Measurements from ENCODE around the gene ITPR2.
"Not testable (repeated sequence)": the region's sequence is repeated elsewhere in the genome, so short reads cannot be mapped to it uniquely, and the experiment has no call there.

ITPR2 gene

GRCh38 chr12:26651566-26652188, 181.3 kb downstream of the ITPR2 start:
- no peak for DNase-seq

- no peak for DNase-seq
These were observed 182.0 kb downstream of the ITPR2 start for GRCh38 chr12:26651036-26651435.

GRCh38 chr12:26648999-26649398, 184.0 kb downstream of the ITPR2 start:
- no peak for DNase-seq

- DNase-seq: no peak
These were observed 184.4 kb downstream of the ITPR2 start for GRCh38 chr12:26648584-26648983.

GRCh38 chr12:26648066-26648465, 184.9 kb downstream of the ITPR2 start:
- DNase-seq: no peak

- DNase-seq: no peak
These were observed 185.9 kb downstream of the ITPR2 start for GRCh38 chr12:26647088-26647487.

GRCh38 chr12:26646571-26646970, 186.4 kb downstream of the ITPR2 start:
- DNase-seq: no peak

GRCh38 chr12:26644376-26644775, 188.6 kb downstream of the ITPR2 start:
- DNase-seq: not testable (repeated sequence)

- DNase-seq: no peak
These were observed 189.3 kb downstream of the ITPR2 start for GRCh38 chr12:26643532-26644315.

GRCh38 chr12:26642361-26642760, 190.6 kb downstream of the ITPR2 start:
- no peak for DNase-seq

GRCh38 chr12:26636710-26637328, 196.2 kb downstream of the ITPR2 start:
- DNase-seq: no peak

- DNase-seq: no peak
These were observed 199.3 kb downstream of the ITPR2 start for GRCh38 chr12:26633591-26634210.

- DNase-seq: no peak
These were observed 200.2 kb downstream of the ITPR2 start for GRCh38 chr12:26632756-26633155.

GRCh38 chr12:26631846-26632245, 201.1 kb downstream of the ITPR2 start:
- no peak for DNase-seq

- no peak for DNase-seq
These were observed 202.4 kb downstream of the ITPR2 start for GRCh38 chr12:26630546-26631027.

GRCh38 chr12:26629864-26630263, 203.1 kb downstream of the ITPR2 start:
- no peak for DNase-seq

- no peak for DNase-seq
These were observed 204.8 kb downstream of the ITPR2 start for GRCh38 chr12:26628234-26628633.

- no peak for DNase-seq
These were observed 205.7 kb downstream of the ITPR2 start for GRCh38 chr12:26627335-26627734.

GRCh38 chr12:26623136-26623535, 209.9 kb downstream of the ITPR2 start:
- DNase-seq: no peak

GRCh38 chr12:26622601-26623000, 210.4 kb downstream of the ITPR2 start:
- DNase-seq: no peak

GRCh38 chr12:26621932-26622331, 211.1 kb downstream of the ITPR2 start:
- DNase-seq: no peak

- no peak for DNase-seq
These were observed 212.1 kb downstream of the ITPR2 start for GRCh38 chr12:26620907-26621306.

- DNase-seq: no peak
These were observed 215.5 kb downstream of the ITPR2 start for GRCh38 chr12:26617513-26617912.

Measured in activated CD4-positive, alpha-beta T cell treated with anti-CD3 and anti-CD28 coated beads for 1 hour (primary cell).